GM19467 (cell line): ENCODE measurements around the gene SRGAP1.

Experiments
- ATAC-seq: cut with Tn5 transposase; IDR thresholded peaks from one replicate; pipeline ENCODE4 v1.9.1; 2021; ENCODE audit warnings: mild to moderate bottlenecking, moderate library complexity; ENCODE audit not compliant: unreplicated experiment

SRGAP1 gene

GRCh38 chr12:64080319-64081007 lies 236.0 kb downstream of the SRGAP1 start:
- no peak for ATAC-seq

GRCh38 chr12:64081008-64081404 lies 236.5 kb downstream of the SRGAP1 start:
- ATAC-seq, result no peak

GRCh38 chr12:64082116-64082515 lies 237.6 kb downstream of the SRGAP1 start:
- no peak for ATAC-seq

GRCh38 chr12:64082866-64083268 lies 238.4 kb downstream of the SRGAP1 start:
- ATAC-seq, result no peak

GRCh38 chr12:64083285-64084210 lies 239.0 kb downstream of the SRGAP1 start:
- no peak for ATAC-seq

GRCh38 chr12:64085154-64085553 lies 240.7 kb downstream of the SRGAP1 start:
- ATAC-seq, result no peak

GRCh38 chr12:64085996-64086395 lies 241.5 kb downstream of the SRGAP1 start:
- ATAC-seq, result no peak

DNA sequence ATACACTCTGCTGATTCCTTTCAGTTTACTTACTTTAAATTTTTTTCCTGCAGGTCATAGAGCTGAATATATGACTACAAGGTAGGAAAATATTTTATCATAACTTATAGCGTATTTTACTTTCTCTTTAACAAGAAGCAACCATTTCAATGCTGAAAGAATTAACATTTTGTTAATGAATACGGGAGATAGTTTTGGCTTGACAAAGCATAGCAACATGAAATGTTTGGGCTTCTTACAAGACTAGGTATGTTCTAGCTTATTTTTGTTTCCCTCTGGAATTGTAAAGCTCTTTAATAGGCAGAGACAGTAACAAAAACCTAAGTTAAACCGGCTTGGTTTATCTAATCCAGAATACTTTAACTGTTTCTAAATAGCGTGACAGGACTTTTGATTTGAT lies 242.4 kb downstream of the SRGAP1 start:
- ATAC-seq, result no peak

- ATAC-seq, result no peak
These were observed 243.3 kb downstream of the SRGAP1 start for GRCh38 chr12:64087761-64088160.

DNA sequence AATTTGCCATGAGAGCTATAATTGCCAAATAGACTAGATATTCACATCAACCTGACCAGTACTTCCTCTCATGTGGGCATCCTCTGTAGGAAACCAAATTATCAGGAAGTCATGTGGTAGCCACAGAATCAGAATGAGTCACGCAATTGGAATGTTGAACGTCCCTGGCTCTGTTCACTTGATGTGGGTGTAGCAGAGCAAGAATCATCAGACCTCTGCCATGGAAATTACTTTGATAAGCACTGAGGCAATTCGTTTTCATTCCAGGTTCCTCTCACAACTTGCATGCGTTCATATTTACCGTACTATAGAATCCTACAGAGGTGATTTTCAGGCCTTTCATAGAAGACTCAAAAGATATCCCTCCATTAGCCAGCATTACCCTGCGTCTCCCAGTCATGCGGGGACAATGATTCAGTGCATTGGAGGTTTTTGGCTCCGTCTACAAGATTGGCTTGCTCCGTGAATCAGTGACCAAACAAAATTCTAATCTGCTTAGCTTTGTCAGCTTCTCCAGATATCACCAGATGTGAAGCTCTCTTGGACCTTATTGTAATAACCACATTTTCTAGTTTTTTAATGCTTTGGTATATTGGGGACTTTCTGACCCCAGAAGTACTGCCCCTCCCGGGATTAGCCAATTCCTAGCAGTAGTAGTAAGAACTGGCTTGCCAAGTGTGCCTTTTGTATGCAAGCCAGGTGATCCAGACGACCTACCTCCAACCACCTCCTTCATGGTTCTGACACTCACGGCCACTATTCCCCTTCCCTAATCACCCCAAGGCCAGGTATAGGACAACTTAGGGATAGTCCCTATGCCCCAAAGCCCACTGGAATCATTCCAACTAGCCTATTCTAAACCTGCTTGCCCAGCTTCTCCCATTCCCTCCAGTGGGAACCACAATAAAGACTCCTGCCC lies 244.2 kb downstream of the SRGAP1 start:
- ATAC-seq, result no peak

- ATAC-seq, result no peak
These were observed 245.5 kb downstream of the SRGAP1 start for GRCh38 chr12:64090047-64090446.

- no peak for ATAC-seq
These were observed 246.7 kb downstream of the SRGAP1 start for GRCh38 chr12:64091186-64091585.

GRCh38 chr12:64092507-64093196 lies 248.2 kb downstream of the SRGAP1 start:
- no peak for ATAC-seq

DNA sequence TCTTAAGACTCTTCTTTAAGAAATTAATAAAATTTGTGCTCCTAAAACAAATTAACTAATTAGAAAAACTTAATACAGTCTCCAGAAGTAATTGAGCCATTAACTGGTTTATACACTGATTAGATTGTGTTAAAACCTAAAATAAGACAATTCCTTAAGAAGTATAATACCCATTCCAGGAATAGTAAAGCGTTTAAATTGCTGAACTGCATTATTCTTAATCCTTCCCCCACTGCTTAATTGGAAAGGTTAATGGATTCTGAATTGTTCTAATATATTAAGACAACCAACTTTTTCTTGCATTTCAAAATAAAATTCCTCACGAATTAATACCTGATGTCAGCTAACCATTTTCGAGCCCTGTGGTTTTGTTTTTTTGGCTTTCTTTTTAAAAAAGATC lies 249.2 kb downstream of the SRGAP1 start:
- no peak for ATAC-seq

DNA sequence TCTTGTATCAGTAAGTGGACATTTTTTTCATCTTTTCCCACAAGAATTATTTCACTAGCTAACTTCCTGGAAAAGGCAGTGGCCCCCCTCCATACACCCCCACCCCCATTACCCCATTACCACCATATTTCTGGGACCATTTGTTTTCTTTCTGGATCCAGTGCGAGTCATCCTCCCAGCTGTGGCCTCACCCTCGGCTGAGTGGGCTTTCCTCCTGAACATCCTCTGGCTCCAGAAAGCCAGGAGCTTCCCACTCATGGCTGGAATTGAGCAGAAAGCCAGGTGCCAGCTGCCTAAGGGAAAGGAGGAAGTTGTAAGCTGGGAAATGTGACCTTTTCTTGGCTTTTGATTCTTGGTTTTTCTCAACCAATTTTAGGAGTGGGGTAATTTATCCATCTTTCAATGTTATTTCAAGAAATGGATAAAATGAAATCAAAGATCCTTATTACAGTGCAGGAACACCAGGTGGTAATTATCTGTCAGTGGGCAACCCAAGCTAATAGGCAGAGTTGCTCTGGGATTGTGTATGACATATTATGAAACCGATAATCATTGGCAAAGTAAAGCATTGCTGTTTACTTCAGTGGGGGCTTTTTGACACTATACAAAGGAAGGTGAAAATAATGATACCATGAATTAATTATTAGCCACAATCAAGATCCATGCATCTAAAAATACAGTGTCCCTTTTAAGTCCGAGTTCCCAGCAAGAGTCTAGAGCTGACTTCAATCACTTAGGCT lies 253.0 kb downstream of the SRGAP1 start:
- no peak for ATAC-seq

DNA sequence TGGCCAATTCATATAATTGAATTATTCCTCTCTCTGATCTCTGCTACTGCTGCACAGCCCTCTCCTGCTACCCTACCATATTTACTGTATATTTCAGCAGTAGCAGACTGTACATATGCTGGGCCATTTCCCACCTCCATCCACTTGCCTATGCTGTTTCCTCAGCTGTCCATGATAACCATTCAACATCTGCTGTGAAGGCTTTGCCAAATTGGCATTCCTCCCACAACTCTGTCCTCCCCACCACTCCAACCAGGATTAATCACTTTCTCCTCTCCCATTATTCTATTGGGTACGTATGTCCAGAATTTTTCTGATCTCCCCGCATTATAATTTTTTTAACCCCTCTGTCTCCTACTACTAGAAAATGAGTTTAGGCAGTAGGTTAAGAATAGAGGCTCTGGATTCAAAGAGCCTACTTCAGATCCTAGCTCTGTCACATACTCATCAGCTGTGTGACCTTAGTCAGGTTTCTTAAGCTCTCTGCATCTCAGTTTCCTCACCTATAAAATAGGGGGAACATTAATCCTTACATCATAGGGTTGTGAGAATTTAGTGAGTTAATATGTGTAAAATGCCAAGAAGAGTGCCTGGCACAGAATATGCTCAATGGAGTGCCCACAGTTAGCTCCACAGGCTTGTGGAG lies 254.3 kb downstream of the SRGAP1 start:
- no peak for ATAC-seq

- no peak for ATAC-seq
These were observed 254.9 kb downstream of the SRGAP1 start for GRCh38 chr12:64099397-64099796.

DNA sequence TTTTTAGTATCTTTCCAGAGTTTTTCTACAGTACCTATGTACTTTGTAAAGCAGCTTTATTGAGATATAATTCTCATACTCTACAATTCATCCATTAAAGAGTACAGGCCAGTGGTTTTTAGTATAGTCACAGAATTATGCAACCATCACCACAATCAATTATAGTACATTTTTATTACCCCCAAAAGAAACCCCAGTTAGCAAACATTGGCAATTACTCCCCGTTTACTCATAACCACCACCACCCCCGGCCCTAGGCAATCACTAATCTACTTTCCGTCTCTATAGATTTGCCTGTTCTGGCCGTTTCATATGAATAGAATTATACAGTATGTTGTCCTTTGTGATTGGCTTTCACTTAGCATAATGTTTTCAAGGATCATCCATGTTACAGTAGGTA lies 257.8 kb downstream of the SRGAP1 start:
- no peak for ATAC-seq
